H1 (cell line): ENCODE measurements around the gene MMAB. TPM values are rescaled to one million over a fixed set of nuclear protein-coding genes. Genes with fewer than 3 reads are reported as not detected.

ENCODE experiments used
- CTCF ChIA-PET: fragments of 300-600 bp; sonication (Branson Sonifier 250); formaldehyde crosslinking; loops from one replicate; lab custom pipeline; 2021; ENCODE audit not compliant: partially characterized antibody; lab: Charles Lee
- POLR2A ChIA-PET: fragments of 300-600 bp; sonication (Branson Sonifier 250); formaldehyde crosslinking; loops from one replicate; lab custom pipeline; 2021; ENCODE audit warnings: inconsistent platforms; ENCODE audit not compliant: partially characterized antibody; lab: Charles Lee
- DNase-seq, 2 experiments: peaks; one replicate each; pipeline versions ENCODE4 v3.0.0 to v3.0.0-alpha.2; 2010 to 2022; ENCODE audit warnings: low spot score in 2 of 2, low read depth in 1 of 2, mixed read lengths in 1 of 2
- FAIRE-seq: peaks from 2 replicates; lab custom pipeline; 2011; peaks lifted over from hg19 to GRCh38; lab: Jason Lieb, UNC
- H2AFZ ChIP-seq: 2 replicates; pipeline ENCODE4 v1.8.1; 2012; ENCODE audit warnings: low read length, inconsistent platforms
- H2AK5ac ChIP-seq: 2 replicates; pipeline ENCODE4 v1.6.1; 2013; ENCODE audit warnings: low read depth, low read length
- H2BK120ac ChIP-seq: replicated peaks from 2 replicates; pipeline ENCODE3; 2013; ENCODE audit warnings: low read depth, low read length, inconsistent platforms
- H2BK12ac ChIP-seq: 2 replicates; pipeline ENCODE4 v1.6.1; 2013; ENCODE audit warnings: low read depth, low read length
- H2BK15ac ChIP-seq: 2 replicates; pipeline ENCODE4 v1.6.1; 2013; ENCODE audit warnings: low read length
- H2BK20ac ChIP-seq: 2 replicates; pipeline ENCODE4 v1.6.1; 2013; ENCODE audit warnings: low read length
- H2BK5ac ChIP-seq: 2 replicates; pipeline ENCODE4 v1.6.1; 2013; ENCODE audit warnings: low read depth, low read length
- H3K14ac ChIP-seq: 2 replicates; pipeline ENCODE4 v1.6.1; 2013; ENCODE audit warnings: inconsistent platforms; ENCODE audit not compliant: insufficient read length
- H3K18ac ChIP-seq: 2 replicates; pipeline ENCODE4 v1.6.1; 2013; ENCODE audit warnings: low read length; ENCODE audit errors: extremely low read depth
- H3K23ac ChIP-seq: 2 replicates; pipeline ENCODE4 v1.6.1; 2013; ENCODE audit warnings: inconsistent platforms; ENCODE audit not compliant: insufficient read length
- H3K23me2 ChIP-seq: 2 replicates; pipeline ENCODE4 v1.6.1; 2013; ENCODE audit warnings: low read depth, low read length
- H3K27ac ChIP-seq: 2 replicates; pipeline ENCODE4 v1.6.1; 2011; ENCODE audit warnings: low read depth, low read length, inconsistent platforms
- H3K27me3 ChIP-seq, 4 experiments: replicated peaks in 1 of 4; 1 replicate in 1 of 4; 2 replicates in 3 of 4; pipeline versions ENCODE4 v1.6.1 to v1.8.1; 2011 to 2013; ENCODE audit warnings: low read length in 3 of 4, mild to moderate bottlenecking in 3 of 4, inconsistent platforms in 2 of 4, mixed read lengths in 2 of 4, moderate library complexity in 1 of 4; ENCODE audit not compliant: control insufficient read depth in 3 of 4, insufficient read depth in 3 of 4; ENCODE audit errors: extremely low read depth in 1 of 4
- H3K36me3 ChIP-seq, 4 experiments: 2 replicates each; pipeline versions ENCODE4 v1.6.1 to v1.8.1; 2011 to 2013; ENCODE audit warnings: mild to moderate bottlenecking in 4 of 4, low read length in 3 of 4, moderate library complexity in 2 of 4, control low read depth in 1 of 4, inconsistent platforms in 1 of 4; ENCODE audit not compliant: insufficient read depth in 4 of 4, control insufficient read depth in 2 of 4
- H3K4ac ChIP-seq: replicated peaks from 2 replicates; pipeline ENCODE3; 2013; ENCODE audit warnings: low read length, low read depth, mixed read lengths, inconsistent platforms; ENCODE audit not compliant: insufficient read length
- H3K4me1 ChIP-seq, 4 experiments: replicated peaks in 1 of 4; 1 replicate in 1 of 4; 2 replicates in 3 of 4; pipeline versions ENCODE4 v1.6.1 to v1.8.1; 2011 to 2013; ENCODE audit warnings: low read length in 3 of 4, inconsistent platforms in 2 of 4, mixed read lengths in 1 of 4; ENCODE audit not compliant: insufficient read depth in 4 of 4, control insufficient read depth in 3 of 4
- H3K4me2 ChIP-seq, 2 experiments: 2 replicates each; pipeline versions ENCODE4 v1.6.1 to v1.8.1; 2011 to 2013; ENCODE audit warnings: low read depth in 2 of 2, low read length in 2 of 2, control low read depth in 1 of 2, inconsistent platforms in 1 of 2, mild to moderate bottlenecking in 1 of 2; ENCODE audit not compliant: insufficient read depth in 1 of 2
- H3K4me3 ChIP-seq, 4 experiments: fragments of 200-600, 300-600 bp in 1 of 4; sonication (generic), shearing (Covaris generic), sonication (Bioruptor Twin) in 1 of 4; 2 replicates each; pipeline versions ENCODE4 v1.5.1 to v1.8.1; 2011 to 2016; ENCODE audit warnings: low read length in 4 of 4, low read depth in 3 of 4, control low read depth in 2 of 4, inconsistent platforms in 2 of 4, mild to moderate bottlenecking in 2 of 4, mixed read lengths in 1 of 4, moderate library complexity in 1 of 4; ENCODE audit not compliant: insufficient read depth in 2 of 4; ENCODE audit errors: extremely low read depth in 1 of 4
- H3K56ac ChIP-seq: replicated peaks from 2 replicates; pipeline ENCODE3; 2013; ENCODE audit warnings: low read depth, mild to moderate bottlenecking, mixed read lengths, low read length, inconsistent platforms; ENCODE audit not compliant: insufficient read length
- H3K79me1 ChIP-seq: 2 replicates; pipeline ENCODE4 v1.6.1; 2013; ENCODE audit warnings: low read depth, low read length, control low read depth
- H3K79me2 ChIP-seq, 2 experiments: 2 replicates each; pipeline versions ENCODE4 v1.6.1 to v1.8.1; 2012 to 2013; ENCODE audit warnings: low read length in 2 of 2, mild to moderate bottlenecking in 2 of 2, inconsistent platforms in 1 of 2; ENCODE audit not compliant: insufficient read depth in 2 of 2, control insufficient read depth in 1 of 2
- H3K9ac ChIP-seq, 4 experiments: replicated peaks in 1 of 4; 1 replicate in 1 of 4; 2 replicates in 3 of 4; pipeline versions ENCODE4 v1.6.1 to v1.8.1; 2011 to 2013; ENCODE audit warnings: low read depth in 3 of 4, low read length in 3 of 4, control low read depth in 2 of 4, mild to moderate bottlenecking in 2 of 4, moderate library complexity in 2 of 4, inconsistent platforms in 1 of 4; ENCODE audit errors: extremely low read depth in 1 of 4
- H3K9me3 ChIP-seq, 2 experiments: 2 replicates each; pipeline versions ENCODE4 v1.6.1 to v1.8.1; 2012 to 2013; ENCODE audit warnings: mild to moderate bottlenecking in 2 of 2, moderate library complexity in 2 of 2, control low read depth in 1 of 2, inconsistent platforms in 1 of 2, low read depth in 1 of 2, low read length in 1 of 2, mixed read lengths in 1 of 2; ENCODE audit not compliant: insufficient read depth in 2 of 2
- H4K20me1 ChIP-seq, 2 experiments: replicated peaks in 1 of 2; 2 replicates each; pipeline versions ENCODE3 to v1.8.1; 2011 to 2013; ENCODE audit warnings: inconsistent platforms in 2 of 2, low read length in 2 of 2, mild to moderate bottlenecking in 1 of 2; ENCODE audit not compliant: insufficient read depth in 2 of 2, control insufficient read depth in 1 of 2
- H4K5ac ChIP-seq: 2 replicates; pipeline ENCODE4 v1.6.1; 2013; ENCODE audit warnings: low read length, low read depth, mixed read lengths, inconsistent platforms; ENCODE audit not compliant: insufficient read length
- H4K8ac ChIP-seq: 2 replicates; pipeline ENCODE4 v1.8.0; 2013; ENCODE audit warnings: mild to moderate bottlenecking, moderate library complexity, low read length, inconsistent platforms; ENCODE audit not compliant: insufficient read depth; ENCODE audit errors: extremely low read depth
- H4K91ac ChIP-seq: replicated peaks from 2 replicates; pipeline ENCODE3; 2013; ENCODE audit warnings: low read length, mixed read lengths, inconsistent platforms; ENCODE audit not compliant: insufficient read length
- CEBPB ChIP-seq: IDR thresholded peaks from 2 replicates; pipeline ENCODE4 v1.6.1; 2012; ENCODE audit warnings: low read depth, low read length
- EZH2 ChIP-seq: fragments of 200-600 bp; sonication (generic); IDR thresholded peaks from 2 replicates; pipeline ENCODE4 v1.7.1; 2012; ENCODE audit warnings: low read depth, mild to moderate bottlenecking, moderate library complexity, low read length, inconsistent platforms; ENCODE audit not compliant: severe bottlenecking
- GABPA ChIP-seq: IDR thresholded peaks from 2 replicates; pipeline ENCODE4 v1.6.1; 2011; ENCODE audit warnings: mild to moderate bottlenecking, low read length, moderate library complexity, borderline replicate concordance; ENCODE audit not compliant: insufficient read depth
- HDAC6 ChIP-seq: IDR thresholded peaks from one replicate; pipeline ENCODE4 v1.7.1; 2012; ENCODE audit warnings: low read depth, mild to moderate bottlenecking, inconsistent platforms, low read length, moderate library complexity
- MAX ChIP-seq: IDR thresholded peaks from 2 replicates; pipeline ENCODE4 v1.6.1; 2012; ENCODE audit warnings: inconsistent platforms
- NANOG ChIP-seq: IDR thresholded peaks from 2 replicates; pipeline ENCODE4 v1.6.1; 2011; ENCODE audit warnings: low read length, low read depth, mild to moderate bottlenecking, inconsistent platforms; ENCODE audit not compliant: insufficient read depth, poor library complexity, severe bottlenecking
- RAD21 ChIP-seq, 2 experiments: IDR thresholded peaks in 1 of 2; conservative IDR thresholded peaks in 1 of 2; 2 replicates each; pipeline ENCODE4 v1.6.1; 2011; ENCODE audit warnings: low read depth in 2 of 2, low read length in 2 of 2, improper control_type of control experiment in 1 of 2, inconsistent platforms in 1 of 2, mild to moderate bottlenecking in 1 of 2, moderate library complexity in 1 of 2
- RFX5 ChIP-seq: IDR thresholded peaks from 2 replicates; pipeline ENCODE4 v1.6.1; 2011; ENCODE audit warnings: low read depth, low read length, improper control_type of control experiment, borderline replicate concordance
- RXRA ChIP-seq: IDR thresholded peaks from 2 replicates; pipeline ENCODE4 v1.6.1; 2011; ENCODE audit warnings: low read depth, mild to moderate bottlenecking, low read length, moderate library complexity; ENCODE audit not compliant: insufficient read depth
- SAP30 ChIP-seq: fragments of 300-600 bp; sonication (generic); IDR thresholded peaks from 2 replicates; pipeline ENCODE4 v1.7.1; 2012; ENCODE audit warnings: low read length, moderate library complexity, mild to moderate bottlenecking, inconsistent platforms; ENCODE audit not compliant: insufficient read depth, insufficient replicate concordance
- SIRT6 ChIP-seq: IDR thresholded peaks from one replicate; pipeline ENCODE4 v1.7.1; 2012; ENCODE audit warnings: low read length, inconsistent platforms
- SIX5 ChIP-seq: IDR thresholded peaks from 2 replicates; pipeline ENCODE4 v1.6.1; 2011; ENCODE audit warnings: mild to moderate bottlenecking, low read depth, low read length
- SP1 ChIP-seq: IDR thresholded peaks from 2 replicates; pipeline ENCODE4 v1.6.1; 2011; ENCODE audit warnings: low read depth, low read length
- TBP ChIP-seq: IDR thresholded peaks from 2 replicates; pipeline ENCODE4 v1.6.1; 2011; ENCODE audit warnings: low read depth, low read length, improper control_type of control experiment
- WGBS, 2 experiments: shearing (Covaris generic) in 1 of 2; methylation state at CpG; one replicate each; pipeline versions ENCODE4 v1.1.6 to v1.1.7; 2013 to 2015; ENCODE audit warnings: low lambda C conversion rate in 2 of 2, mixed read lengths in 2 of 2, inconsistent platforms in 1 of 2, low coverage in 1 of 2, missing lambda C conversion rate in 1 of 2; ENCODE audit not compliant: insufficient replicate concordance in 2 of 2, insufficient coverage in 1 of 2, insufficient read length in 1 of 2; ENCODE audit errors: extremely low coverage in 1 of 2, missing lambda C conversion rate in 1 of 2; 5-methylcytosine and 5-hydroxymethylcytosine counted together
- polyA plus RNA-seq, 7 experiments: library from polyadenylated mRNA; depleted of rRNA in 3 of 7; stranded (reverse) in 5 of 7; unstranded in 2 of 7; fragments of >200 nt in 5 of 7; fragments of 200-250 nt in 2 of 7; gene quantifications; 1 replicate in 5 of 7; 2 replicates in 1 of 7; 4 replicates in 1 of 7; pipeline versions ENCODE4 v1.2.1 to v1.2.3, GENCODE V29; 2011 to 2013; ENCODE audit warnings: missing spikeins in 2 of 7, mixed read lengths in 2 of 7
- total RNA-seq: library from RNA; stranded (reverse); fragmentation: NEBNext Ultra II Directional; extraction: Animal tissue kit (Norgen Biotek cat#: 25700); gene quantifications from 2 replicates; pipeline ENCODE4 v1.2.1, GENCODE V29; 2021

Gene MMAB
- total and polyA plus RNA-seq, 2 of the 8 experiments (the other 6 are each of a cell fraction or from before 2014, with no cell fraction given) = 12.9 to 18.5 TPM

DNA sequence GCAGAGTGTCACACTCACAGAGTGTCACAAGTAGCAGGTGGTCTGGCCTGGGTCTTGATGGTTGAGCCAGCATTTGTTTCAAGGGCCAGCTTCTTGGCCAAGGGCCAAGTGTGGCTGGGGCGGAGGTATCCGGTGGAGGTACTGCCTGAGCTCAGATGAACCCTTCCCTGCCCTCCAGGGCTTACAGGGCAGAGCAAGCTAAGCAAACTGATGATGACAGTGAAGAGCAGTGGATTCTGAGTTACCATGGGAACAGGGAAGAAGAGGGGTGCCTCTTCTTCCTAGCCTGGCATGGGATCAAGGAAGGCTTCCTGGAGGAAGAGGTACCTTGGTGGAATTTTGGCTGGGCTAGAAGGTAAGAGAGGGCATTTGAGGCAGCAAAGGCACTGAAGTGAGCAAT is 36.0 kb upstream of the MMAB start:
- no peak overlapping the region for H3K14ac ChIP-seq
- H3K79me2 ChIP-seq = no peaks in the 10 kb centered on the region
- no peak overlapping the region for H3K23ac ChIP-seq
- peaks cover 0 to 7% (median 1%) of the 10 kb centered on the region in 4 experiments; a peak in 5 of 7 replicates for H3K4me1 ChIP-seq
- no peak overlapping the region for H2AK5ac ChIP-seq
- H3K18ac ChIP-seq = no peak overlapping the region
- H3K4ac ChIP-seq = no peak overlapping the region
- H3K23me2 ChIP-seq = no peaks in the 10 kb centered on the region
- H3K56ac ChIP-seq = no peak overlapping the region
- no peaks in the 10 kb centered on the region for H3K79me1 ChIP-seq
- no peak overlapping the region for H4K5ac ChIP-seq
- H3K36me3 ChIP-seq = no peaks in the 10 kb centered on the region
- H3K27me3 ChIP-seq = 0 out of 7 replicates have a peak, but pooled peaks cover 0 to 2% (median 0%) of the 10 kb centered on the region in 4 experiments
- H3K4me2 ChIP-seq = no peak overlapping the region
- H4K20me1 ChIP-seq = no peaks in the 10 kb centered on the region
- DNase-seq (no peak), FAIRE-seq (no peak)
- H3K27ac ChIP-seq = no peak overlapping the region
- no peak overlapping the region for H2BK20ac ChIP-seq
- H2BK120ac ChIP-seq = no peak overlapping the region
- H2BK12ac ChIP-seq = no peak overlapping the region
- no peak overlapping the region for H2BK5ac ChIP-seq
- no peak overlapping the region for H2AFZ ChIP-seq
- no peak overlapping the region for H3K9ac ChIP-seq
- ChIA-PET CTCF (interaction anchor here (0.8 to 5.7 kb wide), 5 partner anchors 11 to 157 kb away, joined by 3 to 37 read pairs (median 4); no protein-coding TSS in a partner anchor), POLR2A (no interaction called here)
- H3K9me3 ChIP-seq = no peaks in the 10 kb centered on the region
- no peak overlapping the region for H2BK15ac ChIP-seq
- H4K8ac ChIP-seq = no peak overlapping the region
- no peak overlapping the region for H3K4me3 ChIP-seq
- whole genome bisulfite sequencing, 2 experiments = 100% methylated on average over 2 of the region's 2 CpGs; no CpG with 5 or more reads in 1 of the 2 experiments
- no peak overlapping the region for H4K91ac ChIP-seq
- TF ChIP-seq HDAC6 (no peak), SIRT6 (no peak), SAP30 (no peak), NANOG (no peak), RAD21 (IDR thresholded peaks at IDR 0.05 in 1 of 2, conservative IDR thresholded peaks at IDR 0.05 in 1 of 2; ENCODE audit: low read depth in 2 of 2, low read length in 2 of 2) (no peak), SP1 (no peak), RXRA (no peak), SIX5 (no peak), MAX (no peak), TBP (no peak), RFX5 (no peak), GABPA (no peak), CEBPB (no peak), EZH2 (no peak)
